HepG2 (cell line): Measurements from ENCODE around the gene TM4SF1. TPM values are rescaled to one million over a fixed set of nuclear protein-coding genes. Genes with fewer than 3 reads are reported as not detected.
A peak's percentile ranks its signal among the peaks of the same experiment; 100 is the strongest.

Experiments used
- ATAC-seq: fragments of 200-7000 bp; cut with Tn5 transposase; 3 replicates; pipeline ENCODE4 v1.9.1; 2020; ENCODE audit warnings: mild to moderate bottlenecking, moderate library complexity
- BruUV-seq: library from RNA; stranded (reverse); fragments of 400-500 nt; replicated peaks from 2 replicates; lab custom pipeline; 2021; lab: Mats Ljungman, UMichigan
- CTCF ChIA-PET: fragments of 300-600 bp; formaldehyde crosslinking; extraction: SDS; loops from one replicate; lab custom pipeline; 2021; ENCODE audit warnings: low total read pairs, inconsistent platforms, low intra/inter-chr PET ratio; lab: Yijun Ruan, JAX
- POLR2A ChIA-PET: fragments of 350-600 bp; sonication (Branson Sonifier 250); formaldehyde crosslinking; loops from one replicate; lab custom pipeline; 2020; ENCODE audit warnings: antibody characterized with exemption, inconsistent platforms; lab: Yijun Ruan, JAX
- DNase-seq: peaks from one replicate; pipeline ENCODE4 v3.0.0-alpha.2; 2015; ENCODE audit warnings: low spot score
- FAIRE-seq: peaks from 3 replicates; lab custom pipeline; 2011; peaks lifted over from hg19 to GRCh38; lab: Jason Lieb, UNC
- H2AFZ ChIP-seq: one replicate; pipeline ENCODE4 v1.6.1; 2011; ENCODE audit warnings: low read length, inconsistent platforms
- H3K27ac ChIP-seq: fragments of 300-600 bp; 3 replicates; pipeline ENCODE4 v1.8.0; 2011; ENCODE audit warnings: mixed run types, mild to moderate bottlenecking, mixed read lengths, low read length, inconsistent platforms; ENCODE audit not compliant: insufficient read depth; ENCODE audit errors: extremely low read length
- H3K27me3 ChIP-seq, 2 experiments: fragments of 200-600 bp in 1 of 2; 2 replicates in 1 of 2; 3 replicates in 1 of 2; pipeline versions ENCODE4 v1.6.0 to v1.8.0; 2011; ENCODE audit warnings: low read length in 2 of 2, mild to moderate bottlenecking in 2 of 2, moderate library complexity in 2 of 2, inconsistent platforms in 1 of 2; ENCODE audit not compliant: insufficient read depth in 2 of 2, control insufficient read depth in 1 of 2
- H3K36me3 ChIP-seq, 2 experiments: fragments of 200-600 bp in 1 of 2; replicated peaks in 1 of 2; 2 replicates in 1 of 2; 3 replicates in 1 of 2; pipeline versions ENCODE4 v1.5.1 to v1.8.0; 2011; ENCODE audit warnings: low read length in 2 of 2, inconsistent platforms in 1 of 2; ENCODE audit not compliant: insufficient read depth in 2 of 2, control insufficient read depth in 1 of 2
- H3K4me1 ChIP-seq: 2 replicates; pipeline ENCODE4 v1.5.1; 2012; ENCODE audit warnings: low read length, inconsistent platforms; ENCODE audit not compliant: insufficient read depth
- H3K4me2 ChIP-seq: 2 replicates; pipeline ENCODE4 v1.6.0; 2011; ENCODE audit warnings: low read depth, low read length, inconsistent platforms
- H3K4me3 ChIP-seq, 3 experiments: fragments of 200-600 bp in 1 of 3; sonication (generic), shearing (Covaris generic) in 1 of 3; replicated peaks in 1 of 3; 2 replicates each; pipeline ENCODE4 v1.5.1; 2011 to 2016; ENCODE audit warnings: low read length in 3 of 3, inconsistent platforms in 2 of 3, low read depth in 2 of 3, mild to moderate bottlenecking in 2 of 3, control low read depth in 1 of 3, mixed read lengths in 1 of 3; ENCODE audit not compliant: insufficient read depth in 1 of 3
- H3K79me2 ChIP-seq: one replicate; pipeline ENCODE4 v1.6.1; 2011; ENCODE audit warnings: low read length, inconsistent platforms; ENCODE audit not compliant: insufficient read depth
- H3K9ac ChIP-seq: 2 replicates; pipeline ENCODE4 v1.6.0; 2011; ENCODE audit warnings: mild to moderate bottlenecking, low read depth, low read length, inconsistent platforms; ENCODE audit not compliant: insufficient read depth
- H3K9me3 ChIP-seq: 2 replicates; pipeline ENCODE4 v1.5.1; 2012; ENCODE audit warnings: mild to moderate bottlenecking, low read length
- H4K20me1 ChIP-seq: 2 replicates; pipeline ENCODE4 v1.6.0; 2011; ENCODE audit warnings: inconsistent platforms, mild to moderate bottlenecking, low read length, moderate library complexity; ENCODE audit not compliant: insufficient read depth
- DZIP1 ChIP-seq: sonication (generic); formaldehyde crosslinking; IDR thresholded peaks from 2 replicates; pipeline ENCODE4 v1.5.0; 2020; ENCODE audit warnings: mild to moderate bottlenecking, missing genetic modification reagents
- E2F5 ChIP-seq: sonication (generic); formaldehyde crosslinking; conservative IDR thresholded peaks from 2 replicates; pipeline ENCODE4 v1.4.0; 2020; ENCODE audit warnings: missing genetic modification reagents
- ETS1 ChIP-seq: sonication (generic); formaldehyde crosslinking; IDR thresholded peaks from 2 replicates; pipeline ENCODE4 v1.4.0; 2020; ENCODE audit warnings: missing genetic modification reagents
- GTF2F1 ChIP-seq: fragments of 150-350 bp; IDR thresholded peaks from 2 replicates; pipeline ENCODE4 v1.6.1; 2014; ENCODE audit warnings: low read length
- JUN ChIP-seq: sonication (generic); formaldehyde crosslinking; IDR thresholded peaks from 2 replicates; pipeline ENCODE4 v1.4.0; 2020; ENCODE audit warnings: mild to moderate bottlenecking, missing genetic modification reagents
- MEIS2 ChIP-seq: sonication (generic); formaldehyde crosslinking; IDR thresholded peaks from 2 replicates; pipeline ENCODE4 v1.9.0; 2021; ENCODE audit warnings: mild to moderate bottlenecking, missing genetic modification reagents
- NFYB ChIP-seq: sonication (generic); formaldehyde crosslinking; IDR thresholded peaks from 2 replicates; pipeline ENCODE4 v1.4.0; 2020; ENCODE audit warnings: missing genetic modification reagents
- SMAD9 ChIP-seq: sonication (generic); formaldehyde crosslinking; IDR thresholded peaks from 2 replicates; pipeline ENCODE4 v1.5.1; 2020; ENCODE audit warnings: mild to moderate bottlenecking, missing genetic modification reagents
- SP1 ChIP-seq, 2 experiments: fragments of 450-650 bp in 1 of 2; sonication (generic) in 1 of 2; formaldehyde crosslinking in 1 of 2; IDR thresholded peaks; 2 replicates each; pipeline versions ENCODE4 v1.4.0 to v1.6.1; 2016 to 2020; ENCODE audit warnings: missing genetic modification reagents in 1 of 2
- TAF15 ChIP-seq: fragments of 200-400 bp; formaldehyde crosslinking; IDR thresholded peaks from one replicate; pipeline ENCODE4 v1.6.1; 2018; ENCODE audit warnings: mild to moderate bottlenecking, low read depth, low read length; ENCODE audit not compliant: poor library complexity, severe bottlenecking
- TCF12 ChIP-seq, 2 experiments: fragments of 450-650 bp in 1 of 2; sonication (generic) in 1 of 2; formaldehyde crosslinking in 1 of 2; IDR thresholded peaks; 2 replicates each; pipeline versions ENCODE4 v1.6.1 to v1.8.0; 2017 to 2022; ENCODE audit warnings: antibody characterized with exemption in 1 of 2, mild to moderate bottlenecking in 1 of 2, missing genetic modification reagents in 1 of 2, moderate library complexity in 1 of 2
- ZEB1 ChIP-seq: IDR thresholded peaks from 2 replicates; pipeline ENCODE4 v1.6.1; 2012; ENCODE audit warnings: mild to moderate bottlenecking, low read depth, inconsistent platforms; ENCODE audit not compliant: insufficient replicate concordance
- ZNF136 ChIP-seq: sonication (generic); formaldehyde crosslinking; IDR thresholded peaks from 2 replicates; pipeline ENCODE4 v1.8.1; 2022; ENCODE audit warnings: low read depth, mild to moderate bottlenecking, moderate library complexity, missing genetic modification reagents
- ZNF235 ChIP-seq: sonication (generic); formaldehyde crosslinking; IDR thresholded peaks from 2 replicates; pipeline ENCODE4 v1.8.1; 2023; ENCODE audit warnings: mild to moderate bottlenecking, missing genetic modification reagents, borderline replicate concordance
- ZNF282 ChIP-seq: fragments of 450-650 bp; IDR thresholded peaks from 2 replicates; pipeline ENCODE4 v1.6.1; 2018; ENCODE audit not compliant: partially characterized antibody
- ZNF569 ChIP-seq: sonication (generic); formaldehyde crosslinking; IDR thresholded peaks from 2 replicates; pipeline ENCODE4 v1.5.0; 2020; ENCODE audit warnings: mild to moderate bottlenecking, missing genetic modification reagents, moderate library complexity, borderline replicate concordance
- ZNF720 ChIP-seq: sonication (generic); formaldehyde crosslinking; IDR thresholded peaks from 2 replicates; pipeline ENCODE4 v1.4.0; 2020; ENCODE audit warnings: missing genetic modification reagents
- WGBS: methylation state at CpG from one replicate; pipeline ENCODE4 v1.1.6; 2017; ENCODE audit warnings: low lambda C conversion rate; 5-methylcytosine and 5-hydroxymethylcytosine counted together
- in situ Hi-C: cut with HindIII; loops from 2 replicates; pipeline ENCODE4 v1.10.0; 2017; ENCODE audit warnings: low pct_unique_long_range_greater_than_20kb; ENCODE audit not compliant: extremely low pct_ligation_motif_present
- intact Hi-C: fragments of 100-400 bp; cut with micrococcal nuclease; formaldehyde crosslinking; loops from one replicate; pipeline ENCODE4 v1.10.0; 2022; ENCODE audit not compliant: unreplicated experiment
- polyA plus RNA-seq, 8 experiments: library from polyadenylated mRNA; depleted of rRNA in 3 of 8; stranded (reverse) in 7 of 8; unstranded in 1 of 8; fragments of >200 nt; fragmentation: Illumina TruSeq in 4 of 8; extraction: Trizol in 4 of 8; gene quantifications; 2 replicates each; pipeline versions ENCODE4 v1.2.1 to v1.2.3, GENCODE V29; 2011 to 2016; ENCODE audit warnings: low read depth in 4 of 8, missing spikeins in 1 of 8, mixed read lengths in 1 of 8; ENCODE audit not compliant: insufficient read depth in 1 of 8
- total RNA-seq, 5 experiments: library from RNA; depleted of rRNA; stranded (reverse); fragments of >200 nt; fragmentation: Illumina TruSeq; extraction: Trizol; gene quantifications; 2 replicates each; pipeline ENCODE4 v1.2.3, GENCODE V29; 2016; ENCODE audit warnings: low read depth in 1 of 5

TM4SF1 gene
- total and polyA plus RNA-seq, 2 of the 13 experiments (the other 11 are each of a cell fraction or from before 2014, with no cell fraction given), result 431 to 1,359 TPM

GRCh38 chr3:149386299-149386606 is 8.8 kb upstream of the TM4SF1 start (continued):
- TF ChIP-seq ETS1 (no peak), JUN (CRISPR knock-in tag) (no peak), ZNF136 (CRISPR knock-in tag) (no peak), MEIS2 (CRISPR knock-in tag) (no peak), ZNF235 (CRISPR knock-in tag) (no peak), ZNF282 (no peak)

GRCh38 chr3:149385617-149386298 is 8.3 kb upstream of the TM4SF1 start:
- no peaks in the 10 kb centered on the region for H3K36me3 ChIP-seq
- peak; percentile 53 for ATAC-seq
- peak; percentile 98 for DNase-seq
- H3K9ac ChIP-seq, result peak overlapping the region; percentile 98
- no peaks in the 10 kb centered on the region; a peak in 1 of 5 replicates for H3K27me3 ChIP-seq
- no peaks in the 10 kb centered on the region for H3K9me3 ChIP-seq
- peaks cover 29% of the 10 kb centered on the region for H3K79me2 ChIP-seq
- peaks cover 92% of the 10 kb centered on the region for H3K4me1 ChIP-seq
- peak overlapping the region; percentile 91 for H3K4me2 ChIP-seq
- H4K20me1 ChIP-seq, result no peaks in the 10 kb centered on the region
- WGBS, result 0% methylated on average over 7 of the region's 7 CpGs
- intact Hi-C loops, result loop anchor here (1.0 to 5.0 kb wide), 3 partner anchors 8 to 163 kb away; partner anchors contain the start of genes CP and TM4SF1
- no peak overlapping the region for H2AFZ ChIP-seq
- ChIA-PET CTCF (interaction anchor here (0.9 kb wide), 1 partner anchor 8 kb away, joined by 3 read pairs; no protein-coding TSS in a partner anchor), POLR2A (interaction anchor here (1.0 to 8.2 kb wide), 15 partner anchors 10 to 1354 kb away, joined by 3 to 265 read pairs (median 8); partner anchors contain the start of genes HPS3, TM4SF1 and TM4SF4)
- no TSS peak for BruUV-seq
- in situ Hi-C loops, result no loop called here
- H3K27ac ChIP-seq, result peak overlapping the region; percentile 100
- FAIRE-seq, result peak; percentile 97
- peak overlapping the region; percentile 42 to 69 (median 66); a peak in 5 of 6 replicates for H3K4me3 ChIP-seq
- TF ChIP-seq ZNF569 (CRISPR knock-in tag), result no peak
- TF ChIP-seq SMAD9 (CRISPR knock-in tag), result no peak
- TF ChIP-seq ZEB1, result peak; percentile 38
- TF ChIP-seq TCF12 (IDR thresholded peaks at IDR 0.05), result no peak
- no peak for TF ChIP-seq TCF12 (CRISPR knock-in tag; IDR thresholded peaks at IDR 0.05)
- no peak for TF ChIP-seq DZIP1
- no peak for TF ChIP-seq E2F5 (CRISPR knock-in tag)
- peak; percentile 87 for TF ChIP-seq NFYB (CRISPR knock-in tag)
- TF ChIP-seq GTF2F1, result peak; percentile 77; the same call in 1 of the 2 replicates
- no peak for TF ChIP-seq ZNF720 (CRISPR knock-in tag)
- no peak for TF ChIP-seq SP1 (IDR thresholded peaks at IDR 0.05)
- no peak for TF ChIP-seq SP1 (CRISPR knock-in tag; IDR thresholded peaks at IDR 0.05)
- TF ChIP-seq TAF15, result no peak
